Fibroblast of lung (primary cell): Measurements from ENCODE around the gene MICAL3.

Source experiments
- CTCF ChIP-seq, 2 donors: IDR thresholded peaks in 1 of 2; conservative IDR thresholded peaks in 1 of 2; 1 replicate in 1 of 2; 2 replicates in 1 of 2; pipeline ENCODE4 v1.5.1; 2011 to 2012; ENCODE audit warnings: low read length in 2 of 2, control low read depth in 1 of 2, inconsistent platforms in 1 of 2, low read depth in 1 of 2, mild to moderate bottlenecking in 1 of 2
- EZH2 ChIP-seq: IDR thresholded peaks from 2 replicates; pipeline ENCODE4 v1.5.1; 2012; ENCODE audit warnings: low read length, control low read depth, mild to moderate bottlenecking; ENCODE audit errors: missing control alignments

DNA sequence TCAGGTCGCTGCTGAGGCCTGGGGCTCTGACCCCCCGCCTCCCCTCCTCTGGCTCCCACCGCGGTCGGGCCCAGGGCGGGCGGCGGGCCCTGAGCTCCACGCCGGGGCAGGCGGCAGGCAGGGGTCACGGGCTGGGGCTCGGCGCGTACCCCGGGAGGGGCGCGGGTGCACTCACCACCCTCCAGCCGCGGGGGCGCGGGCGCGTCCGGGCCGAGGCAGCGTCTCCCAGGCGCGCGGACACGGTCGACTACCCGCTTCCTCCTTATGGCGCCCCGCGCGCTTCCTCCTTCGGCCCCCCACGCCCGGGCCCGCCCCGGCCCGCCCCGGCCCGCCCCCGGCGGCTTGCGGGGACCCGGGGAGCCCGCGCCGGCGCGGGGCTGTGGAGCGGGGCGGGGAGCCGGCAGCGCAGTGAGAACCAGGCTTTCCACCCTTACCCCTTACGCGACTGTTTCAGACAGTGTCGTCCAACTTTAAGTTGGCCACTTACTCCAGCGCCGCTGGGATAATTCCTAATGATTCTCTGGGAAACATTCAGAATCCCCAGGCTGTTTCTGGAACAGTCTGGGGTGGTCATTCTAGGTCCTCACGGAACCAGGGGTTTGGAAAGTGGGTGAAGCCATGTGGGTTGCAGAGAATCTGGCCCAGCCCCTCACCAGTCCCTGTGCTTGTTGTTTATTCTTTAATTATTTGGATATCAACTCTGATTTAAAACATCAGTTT lies 250.0 kb downstream of the MICAL3 start, which contains the start of gene BID:
- TF ChIP-seq CTCF (conservative IDR thresholded peaks at IDR 0.05 in 1 of 2, IDR thresholded peaks at IDR 0.05 in 1 of 2; ENCODE audit: low read depth in 1 of 2, low read length in 2 of 2) = no peak
- no peak for TF ChIP-seq EZH2
